Ovary (tissue), 3 donors: ENCODE data around the gene MDC1.

Source experiments
- CTCF ChIP-seq, 3 donors: fragments of 450-650 bp in 2 of 3; fragments of 200-600 bp in 1 of 3; IDR thresholded peaks; one replicate each; pipeline versions ENCODE4 v1.5.1 to v1.8.0; 2016 to 2022; ENCODE audit warnings: antibody characterized with exemption in 3 of 3, mild to moderate bottlenecking in 1 of 3
- EP300 ChIP-seq: sonication (generic); formaldehyde crosslinking; IDR thresholded peaks from one replicate; pipeline ENCODE4 v1.6.1; 2017; ENCODE audit warnings: antibody characterized with exemption
- POLR2A ChIP-seq: fragments of 450-650 bp; IDR thresholded peaks from one replicate; pipeline ENCODE4 v1.6.1; 2017; ENCODE audit warnings: antibody characterized with exemption, mild to moderate bottlenecking, moderate library complexity
- donor health status: DM: no; HTN: no; CAD: no.

- TF ChIP-seq CTCF (IDR thresholded peaks at IDR 0.05) = no peak
- peak; percentile 64 for TF ChIP-seq POLR2A
- TF ChIP-seq EP300 = peak; percentile 35
Measured at GRCh38 chr6:30686908-30687658, 30.0 kb downstream of the MDC1 start.
